H1 (cell line): Measurements from ENCODE around the gene ABL2.

Experiments used
- CBX5 ChIP-seq: fragments of 300-800, 300-1000 bp; sonication (generic); IDR thresholded peaks from 2 replicates; pipeline ENCODE4 v1.7.1; 2016; ENCODE audit warnings: antibody characterized with exemption, low read length, low read depth
- CHD2 ChIP-seq: IDR thresholded peaks from 2 replicates; pipeline ENCODE4 v1.6.1; 2012; ENCODE audit warnings: low read length, improper control_type of control experiment
- EZH2 ChIP-seq: fragments of 200-600 bp; sonication (generic); IDR thresholded peaks from 2 replicates; pipeline ENCODE4 v1.7.1; 2012; ENCODE audit warnings: low read depth, mild to moderate bottlenecking, moderate library complexity, low read length, inconsistent platforms; ENCODE audit not compliant: severe bottlenecking
- KDM1A ChIP-seq: fragments of 200-600, 300-600 bp; sonication (generic); IDR thresholded peaks from 2 replicates; pipeline ENCODE4 v1.7.1; 2016; ENCODE audit warnings: mild to moderate bottlenecking, low read length, borderline replicate concordance
- POLR2A ChIP-seq, 2 experiments: IDR thresholded peaks; 1 replicate in 1 of 2; 2 replicates in 1 of 2; pipeline ENCODE4 v1.6.1; 2011; ENCODE audit warnings: low read depth in 2 of 2, low read length in 2 of 2, mild to moderate bottlenecking in 2 of 2; ENCODE audit errors: control extremely low read depth in 1 of 2
- RAD21 ChIP-seq, 2 experiments: IDR thresholded peaks in 1 of 2; conservative IDR thresholded peaks in 1 of 2; 2 replicates each; pipeline ENCODE4 v1.6.1; 2011; ENCODE audit warnings: low read depth in 2 of 2, low read length in 2 of 2, improper control_type of control experiment in 1 of 2, inconsistent platforms in 1 of 2, mild to moderate bottlenecking in 1 of 2, moderate library complexity in 1 of 2
- RBBP5 ChIP-seq: IDR thresholded peaks from 2 replicates; pipeline ENCODE4 v1.7.1; 2012; ENCODE audit warnings: low read depth, mild to moderate bottlenecking, inconsistent platforms, low read length, moderate library complexity, borderline replicate concordance
- SIN3A ChIP-seq, 2 experiments: IDR thresholded peaks in 1 of 2; conservative IDR thresholded peaks in 1 of 2; 2 replicates each; pipeline ENCODE4 v1.6.1; 2011 to 2012; ENCODE audit warnings: low read length in 2 of 2, improper control_type of control experiment in 1 of 2, low read depth in 1 of 2, mild to moderate bottlenecking in 1 of 2
- SUZ12 ChIP-seq: fragments of 200-600 bp; sonication (generic); IDR thresholded peaks from 2 replicates; pipeline ENCODE4 v1.6.1; 2012; ENCODE audit warnings: mild to moderate bottlenecking, inconsistent platforms, low read length, moderate library complexity, mixed read lengths
- TAF1 ChIP-seq: IDR thresholded peaks from 2 replicates; pipeline ENCODE4 v1.6.1; 2011; ENCODE audit warnings: mild to moderate bottlenecking, low read depth, low read length
- TEAD4 ChIP-seq: IDR thresholded peaks from 2 replicates; pipeline ENCODE4 v1.6.1; 2012; ENCODE audit warnings: low read depth, low read length, inconsistent platforms, mixed read lengths
- ZNF274 ChIP-seq: IDR thresholded peaks from 2 replicates; pipeline ENCODE4 v1.7.0; 2012; ENCODE audit warnings: low read length, borderline replicate concordance; ENCODE audit errors: extremely low read depth
- TF ChIP-seq, protein P1 (sequence below), 3 experiments: IDR thresholded peaks; 1 replicate in 2 of 3; 2 replicates in 1 of 3; pipeline versions ENCODE4 v1.5.1 to v1.6.1; 2011; ENCODE audit warnings: low read length in 3 of 3, mild to moderate bottlenecking in 3 of 3, inconsistent platforms in 2 of 3, low read depth in 1 of 3, moderate library complexity in 1 of 3; ENCODE audit not compliant: insufficient read depth in 1 of 3; ENCODE audit errors: control extremely low read depth in 1 of 3
- TF ChIP-seq, protein P2 (sequence below): IDR thresholded peaks from 2 replicates; pipeline ENCODE4 v1.6.1; 2012; ENCODE audit warnings: inconsistent platforms

- no peak for TF ChIP-seq SIN3A (conservative IDR thresholded peaks at IDR 0.05 in 1 of 2, IDR thresholded peaks at IDR 0.05 in 1 of 2; ENCODE audit: low read depth in 1 of 2, low read length in 2 of 2)
- TF ChIP-seq, protein P1, sequence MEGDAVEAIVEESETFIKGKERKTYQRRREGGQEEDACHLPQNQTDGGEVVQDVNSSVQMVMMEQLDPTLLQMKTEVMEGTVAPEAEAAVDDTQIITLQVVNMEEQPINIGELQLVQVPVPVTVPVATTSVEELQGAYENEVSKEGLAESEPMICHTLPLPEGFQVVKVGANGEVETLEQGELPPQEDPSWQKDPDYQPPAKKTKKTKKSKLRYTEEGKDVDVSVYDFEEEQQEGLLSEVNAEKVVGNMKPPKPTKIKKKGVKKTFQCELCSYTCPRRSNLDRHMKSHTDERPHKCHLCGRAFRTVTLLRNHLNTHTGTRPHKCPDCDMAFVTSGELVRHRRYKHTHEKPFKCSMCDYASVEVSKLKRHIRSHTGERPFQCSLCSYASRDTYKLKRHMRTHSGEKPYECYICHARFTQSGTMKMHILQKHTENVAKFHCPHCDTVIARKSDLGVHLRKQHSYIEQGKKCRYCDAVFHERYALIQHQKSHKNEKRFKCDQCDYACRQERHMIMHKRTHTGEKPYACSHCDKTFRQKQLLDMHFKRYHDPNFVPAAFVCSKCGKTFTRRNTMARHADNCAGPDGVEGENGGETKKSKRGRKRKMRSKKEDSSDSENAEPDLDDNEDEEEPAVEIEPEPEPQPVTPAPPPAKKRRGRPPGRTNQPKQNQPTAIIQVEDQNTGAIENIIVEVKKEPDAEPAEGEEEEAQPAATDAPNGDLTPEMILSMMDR (IDR thresholded peaks at IDR 0.05; ENCODE audit: control extremely low read depth in 1 of 3, insufficient read depth in 1 of 3, low read depth in 1 of 3, low read length in 3 of 3): no peak
- no peak for TF ChIP-seq CBX5
- TF ChIP-seq TAF1: no peak
- TF ChIP-seq SUZ12: no peak
- no peak for TF ChIP-seq KDM1A
- TF ChIP-seq EZH2: no peak
- TF ChIP-seq ZNF274: no peak
- no peak for TF ChIP-seq POLR2A (IDR thresholded peaks at IDR 0.05; ENCODE audit: control extremely low read depth in 1 of 2, low read depth in 2 of 2, low read length in 2 of 2)
- no peak for TF ChIP-seq CHD2
- no peak for TF ChIP-seq RAD21 (IDR thresholded peaks at IDR 0.05 in 1 of 2, conservative IDR thresholded peaks at IDR 0.05 in 1 of 2; ENCODE audit: low read depth in 2 of 2, low read length in 2 of 2)
- TF ChIP-seq, protein P2, sequence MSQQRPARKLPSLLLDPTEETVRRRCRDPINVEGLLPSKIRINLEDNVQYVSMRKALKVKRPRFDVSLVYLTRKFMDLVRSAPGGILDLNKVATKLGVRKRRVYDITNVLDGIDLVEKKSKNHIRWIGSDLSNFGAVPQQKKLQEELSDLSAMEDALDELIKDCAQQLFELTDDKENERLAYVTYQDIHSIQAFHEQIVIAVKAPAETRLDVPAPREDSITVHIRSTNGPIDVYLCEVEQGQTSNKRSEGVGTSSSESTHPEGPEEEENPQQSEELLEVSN: no peak
- no peak for TF ChIP-seq TEAD4
- no peak for TF ChIP-seq RBBP5
These were observed 99.6 kb downstream of the ABL2 start for GRCh38 chr1:179129702-179130473.
